GM12801 (cell line): ENCODE measurements around the gene COP1.

ENCODE experiments used
- TF ChIP-seq, protein P1 (sequence below): IDR thresholded peaks from one replicate; pipeline ENCODE4 v1.5.1; 2011; ENCODE audit warnings: control low read depth; ENCODE audit not compliant: insufficient read length; ENCODE audit errors: extremely low read depth

COP1 gene

GRCh38 chr1:176033474-176033873 lies 173.6 kb downstream of the COP1 start:
- TF ChIP-seq, protein P1, sequence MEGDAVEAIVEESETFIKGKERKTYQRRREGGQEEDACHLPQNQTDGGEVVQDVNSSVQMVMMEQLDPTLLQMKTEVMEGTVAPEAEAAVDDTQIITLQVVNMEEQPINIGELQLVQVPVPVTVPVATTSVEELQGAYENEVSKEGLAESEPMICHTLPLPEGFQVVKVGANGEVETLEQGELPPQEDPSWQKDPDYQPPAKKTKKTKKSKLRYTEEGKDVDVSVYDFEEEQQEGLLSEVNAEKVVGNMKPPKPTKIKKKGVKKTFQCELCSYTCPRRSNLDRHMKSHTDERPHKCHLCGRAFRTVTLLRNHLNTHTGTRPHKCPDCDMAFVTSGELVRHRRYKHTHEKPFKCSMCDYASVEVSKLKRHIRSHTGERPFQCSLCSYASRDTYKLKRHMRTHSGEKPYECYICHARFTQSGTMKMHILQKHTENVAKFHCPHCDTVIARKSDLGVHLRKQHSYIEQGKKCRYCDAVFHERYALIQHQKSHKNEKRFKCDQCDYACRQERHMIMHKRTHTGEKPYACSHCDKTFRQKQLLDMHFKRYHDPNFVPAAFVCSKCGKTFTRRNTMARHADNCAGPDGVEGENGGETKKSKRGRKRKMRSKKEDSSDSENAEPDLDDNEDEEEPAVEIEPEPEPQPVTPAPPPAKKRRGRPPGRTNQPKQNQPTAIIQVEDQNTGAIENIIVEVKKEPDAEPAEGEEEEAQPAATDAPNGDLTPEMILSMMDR, result no peak

- TF ChIP-seq, protein P1, result no peak
Observed at GRCh38 chr1:176032040-176032645, 174.9 kb downstream of the COP1 start.

DNA sequence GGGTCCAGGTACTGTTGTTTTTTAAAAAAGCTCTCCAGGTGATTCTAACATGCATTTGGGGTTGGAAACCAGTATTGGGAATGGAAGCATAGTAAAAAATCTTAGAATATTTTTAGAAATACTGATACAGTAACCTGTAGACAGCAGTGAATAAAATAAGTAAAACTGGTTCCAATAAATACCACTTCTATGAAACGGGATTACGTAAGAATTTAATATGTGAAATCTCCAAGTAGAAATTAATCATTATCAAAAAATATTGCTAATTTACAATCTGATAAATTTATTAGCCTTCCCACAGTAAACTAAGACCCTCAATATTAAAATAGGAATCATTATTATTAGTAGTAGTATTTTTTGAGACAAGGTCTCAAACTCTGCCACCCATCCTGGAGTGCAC lies 177.5 kb downstream of the COP1 start:
- TF ChIP-seq, protein P1, result no peak

DNA sequence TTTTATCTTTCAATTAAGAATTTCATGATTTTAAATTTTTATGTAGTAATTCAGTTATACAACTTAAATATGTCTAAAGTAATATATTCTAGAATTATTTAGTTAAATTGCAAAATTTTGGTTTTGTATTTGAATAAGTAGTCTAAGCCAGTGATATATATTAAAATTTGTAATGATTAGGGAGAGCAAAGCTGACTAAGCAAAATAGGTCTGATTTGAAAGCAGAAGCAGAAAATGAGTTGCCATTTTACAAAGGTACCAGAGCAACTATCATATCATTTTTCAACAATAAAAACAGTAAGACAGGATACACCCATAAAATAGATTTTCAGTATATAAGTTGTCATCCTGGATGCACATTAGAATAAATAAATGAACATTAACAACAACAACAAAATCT lies 177.9 kb downstream of the COP1 start:
- TF ChIP-seq, protein P1, result no peak

DNA sequence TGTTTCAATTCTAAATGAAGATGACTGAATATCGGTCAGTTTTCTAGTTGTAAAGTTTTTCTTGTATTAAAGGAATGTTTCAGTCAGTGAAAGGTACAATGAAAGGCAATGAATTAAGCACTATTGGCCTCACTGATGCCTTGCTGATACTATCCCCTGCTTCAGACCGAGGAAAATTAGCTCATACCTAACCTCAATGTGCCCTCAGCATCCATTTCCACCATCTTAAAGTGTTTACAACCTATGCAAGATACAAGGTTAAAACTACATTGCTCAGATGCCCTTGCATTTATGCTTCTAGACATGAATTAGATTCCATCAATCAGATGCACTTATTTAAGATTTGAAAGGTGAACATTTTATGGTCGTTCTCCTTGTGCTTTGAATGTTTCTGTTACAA lies 184.5 kb downstream of the COP1 start:
- TF ChIP-seq, protein P1, result no peak

DNA sequence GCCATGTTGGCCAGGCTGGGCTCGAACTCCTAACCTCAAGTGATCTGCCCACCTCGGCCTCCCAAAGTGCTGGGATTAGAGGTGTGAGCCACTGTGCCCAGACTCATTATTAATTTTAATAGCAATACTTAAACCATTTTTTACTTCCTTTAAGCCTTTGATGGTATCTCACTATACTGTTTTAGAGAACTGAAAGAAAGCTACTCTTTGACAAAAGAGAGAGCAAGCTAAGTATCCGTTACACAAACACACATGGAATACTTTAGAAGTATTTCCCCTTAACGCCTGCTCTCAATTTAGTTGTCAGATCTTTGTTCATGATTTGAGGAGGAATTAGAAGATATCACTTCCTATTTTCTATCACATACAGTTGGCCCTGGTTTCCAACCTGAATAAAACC lies 189.4 kb downstream of the COP1 start:
- TF ChIP-seq, protein P1, result no peak

GRCh38 chr1:176009951-176010350 lies 197.1 kb downstream of the COP1 start:
- TF ChIP-seq, protein P1, result no peak

DNA sequence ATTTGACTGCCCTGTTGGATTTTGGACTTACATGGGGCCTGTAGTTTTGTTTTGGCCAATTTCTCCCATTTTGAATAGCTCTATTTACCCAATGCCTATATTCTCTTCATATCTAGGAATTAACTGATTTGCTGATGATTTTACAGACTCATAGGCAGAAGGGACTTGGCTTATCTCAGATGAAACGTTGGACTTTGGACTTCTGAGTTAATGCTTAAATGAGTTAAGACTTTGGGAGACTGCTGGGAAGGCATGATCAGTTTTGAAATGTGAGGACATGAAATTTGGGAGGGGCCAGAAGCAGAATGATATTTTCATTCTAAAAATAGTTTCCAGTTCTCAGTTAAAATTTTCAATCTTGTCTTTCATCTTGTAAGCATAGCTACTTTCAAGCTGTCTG lies 222.3 kb downstream of the COP1 start:
- TF ChIP-seq, protein P1, result no peak
